MCF 10A (cell line): Measurements from ENCODE around the gene CACNA2D4. TPM values are rescaled to one million over a fixed set of nuclear protein-coding genes. Genes with fewer than 3 reads are reported as not detected.
A peak's percentile ranks its signal among the peaks of the same experiment; 100 is the strongest.

Source experiments
- BruUV-seq: library from RNA; stranded (reverse); fragments of 400-500 nt; replicated peaks from 2 replicates; lab custom pipeline; 2021; lab: Mats Ljungman, UMichigan
- CTCF ChIA-PET: fragments of 300-600 bp; sonication (Branson Sonifier 250); formaldehyde crosslinking; extraction: SDS; loops from one replicate; lab custom pipeline; 2021; ENCODE audit warnings: antibody characterized with exemption, inconsistent platforms; lab: Yijun Ruan, JAX
- POLR2A ChIA-PET: fragments of 300-600, 350-650 bp; sonication (Branson Sonifier 250); formaldehyde crosslinking; extraction: SDS; loops from one replicate; lab custom pipeline; 2020; ENCODE audit warnings: antibody characterized with exemption, inconsistent platforms; lab: Yijun Ruan, JAX
- DNase-seq: peaks from one replicate; pipeline ENCODE4 v3.0.0-alpha.2; 2018; ENCODE audit not compliant: unreplicated experiment
- H3K27ac Mint-ChIP-seq: one replicate; pipeline ENCODE4 v1.8.0; 2022; ENCODE audit warnings: mild to moderate bottlenecking, low read depth, mixed read lengths; ENCODE audit not compliant: unreplicated experiment
- H3K27me3 Mint-ChIP-seq: one replicate; pipeline ENCODE4 v1.8.0; 2022; ENCODE audit warnings: mixed read lengths; ENCODE audit not compliant: insufficient read depth, unreplicated experiment
- H3K36me3 Mint-ChIP-seq: one replicate; pipeline ENCODE4 v1.8.0; 2022; ENCODE audit warnings: mild to moderate bottlenecking, moderate library complexity, mixed read lengths; ENCODE audit not compliant: insufficient read depth, unreplicated experiment
- H3K4me1 Mint-ChIP-seq: one replicate; pipeline ENCODE4 v1.8.0; 2022; ENCODE audit warnings: mixed read lengths; ENCODE audit not compliant: insufficient read depth, unreplicated experiment
- H3K4me3 Mint-ChIP-seq: one replicate; pipeline ENCODE4 v1.8.0; 2022; ENCODE audit warnings: mild to moderate bottlenecking, moderate library complexity, mixed read lengths; ENCODE audit not compliant: unreplicated experiment
- H3K9me3 Mint-ChIP-seq: one replicate; pipeline ENCODE4 v1.8.0; 2022; ENCODE audit warnings: mixed read lengths; ENCODE audit not compliant: unreplicated experiment
- CTCF ChIP-seq: fragments of 200-600 bp; IDR thresholded peaks from one replicate; pipeline ENCODE4 v1.8.0; 2022; ENCODE audit warnings: antibody characterized with exemption, mild to moderate bottlenecking; ENCODE audit not compliant: unreplicated experiment
- intact Hi-C: fragments of 100-400 bp; cut with micrococcal nuclease; formaldehyde crosslinking; loops from 2 replicates; pipeline ENCODE4 v1.14.1; 2022
- total RNA-seq: library from RNA; stranded (reverse); gene quantifications from 2 replicates; pipeline ENCODE4 v1.2.3, GENCODE V29; 2022

The CACNA2D4 gene
- total RNA-seq, 1 experiment from 2014 or later, result not detected

DNA sequence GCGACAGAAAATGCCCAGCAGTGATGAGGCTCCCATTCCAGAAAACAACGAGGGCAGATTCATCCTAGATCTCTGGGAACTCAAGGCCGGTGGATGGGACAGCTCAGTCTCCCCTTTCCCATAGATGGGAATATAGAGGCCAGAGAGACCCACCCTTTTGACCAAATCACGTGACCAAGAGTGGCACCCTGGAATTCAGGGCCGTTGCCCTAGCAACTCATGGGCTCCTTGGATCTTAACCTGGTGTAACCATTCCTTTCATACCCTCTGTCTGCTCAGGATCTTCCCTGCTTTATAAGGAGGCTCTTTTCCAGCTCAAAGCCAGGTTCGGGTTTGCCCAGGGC, 106.5 kb downstream of the CACNA2D4 start:
- BruUV-seq, result no TSS peak
- no peaks in the 10 kb centered on the region for H3K36me3 Mint-ChIP-seq
- POLR2A ChIA-PET, result no interaction called here
- H3K27me3 Mint-ChIP-seq, result peaks cover 22% of the 10 kb centered on the region
- CTCF ChIA-PET, result interaction anchor here (0.5 to 1.8 kb wide), 2 partner anchors 128 to 141 kb away, joined by 3 to 6 read pairs; no protein-coding TSS in a partner anchor
- peaks cover 5% of the 10 kb centered on the region for H3K4me1 Mint-ChIP-seq
- H3K4me3 Mint-ChIP-seq, result no peak overlapping the region
- no peak for TF ChIP-seq CTCF
- no peaks in the 10 kb centered on the region for H3K9me3 Mint-ChIP-seq
- H3K27ac Mint-ChIP-seq, result peak overlapping the region; percentile 63
- DNase-seq, result no peak
- intact Hi-C loops, result no loop called here

DNA sequence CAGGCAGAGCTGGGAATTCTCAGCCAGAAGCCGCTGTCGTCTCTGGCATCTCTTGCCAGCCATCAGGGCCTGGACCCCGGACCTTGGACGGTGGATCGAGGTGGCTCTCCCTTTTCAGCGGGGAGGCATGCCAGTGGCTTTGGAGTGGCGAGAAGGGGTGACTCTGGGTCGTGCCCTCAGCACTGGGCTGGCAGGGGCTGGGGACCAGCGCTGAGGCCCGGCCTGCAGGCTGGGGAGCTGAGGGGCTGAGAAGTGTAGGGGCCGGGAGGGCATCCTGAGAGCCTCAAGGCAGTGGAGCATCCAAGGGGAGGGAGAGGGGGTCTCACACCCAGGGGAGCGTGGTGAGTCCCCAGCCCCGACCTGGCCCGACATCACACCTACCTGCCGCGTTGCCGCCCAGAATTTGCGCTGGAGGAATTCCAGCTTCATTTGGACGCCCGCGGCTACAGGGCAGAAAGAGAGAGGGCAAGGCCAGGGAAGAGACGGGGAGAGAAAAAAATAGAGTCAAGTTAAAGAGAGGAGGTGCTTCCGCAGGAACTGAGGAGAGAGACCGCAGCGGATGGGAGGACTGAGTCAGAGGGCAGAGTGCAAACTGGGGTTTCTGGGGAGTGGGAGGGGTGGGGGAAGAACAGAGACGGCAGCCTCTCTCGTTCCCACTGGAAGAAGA, 107.0 kb downstream of the CACNA2D4 start:
- ChIA-PET POLR2A (no interaction called here), CTCF (interaction anchor here (1.8 kb wide), 1 partner anchor 129 kb away, joined by 6 read pairs; no protein-coding TSS in a partner anchor)
- Mint-ChIP-seq H3K4me3 (no peak overlapping the region), H3K9me3 (no peaks in the 10 kb centered on the region), H3K27me3 (peaks cover 17% of the 10 kb centered on the region), H3K4me1 (peaks cover 5% of the 10 kb centered on the region), H3K36me3 (no peaks in the 10 kb centered on the region), H3K27ac (no peak overlapping the region)
- no TSS peak for BruUV-seq
- DNase-seq, result no peak
- intact Hi-C loops, result no loop called here
- TF ChIP-seq CTCF, result no peak

DNA sequence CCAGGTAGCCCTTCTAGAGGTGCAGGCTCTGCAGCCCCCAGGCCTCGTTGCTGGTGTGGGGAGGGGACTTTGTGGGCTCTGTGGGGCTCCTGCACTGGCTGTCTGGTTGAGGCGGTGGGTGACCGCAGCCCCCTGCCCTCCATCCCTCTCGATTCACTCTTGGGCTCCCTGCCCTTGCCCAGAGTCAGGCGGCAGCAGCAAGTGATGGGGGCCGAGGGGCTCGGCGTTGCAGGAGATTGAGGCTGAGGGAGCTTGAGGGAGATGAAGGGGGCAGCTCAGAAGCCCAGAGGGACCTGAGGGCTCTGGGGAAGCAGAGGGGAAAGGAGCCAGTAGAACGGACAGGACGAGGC, 107.5 kb downstream of the CACNA2D4 start:
- H3K9me3 Mint-ChIP-seq, result no peaks in the 10 kb centered on the region
- no peaks in the 10 kb centered on the region for H3K36me3 Mint-ChIP-seq
- DNase-seq, result no peak
- intact Hi-C loops, result no loop called here
- no TSS peak for BruUV-seq
- CTCF ChIA-PET, result interaction anchor here (1.8 kb wide), 1 partner anchor 129 kb away, joined by 6 read pairs; no protein-coding TSS in a partner anchor
- H3K27ac Mint-ChIP-seq, result no peak overlapping the region
- POLR2A ChIA-PET, result no interaction called here
- no peak for TF ChIP-seq CTCF
- H3K27me3 Mint-ChIP-seq, result peaks cover 12% of the 10 kb centered on the region
- peaks cover 5% of the 10 kb centered on the region for H3K4me1 Mint-ChIP-seq
- H3K4me3 Mint-ChIP-seq, result no peak overlapping the region

DNA sequence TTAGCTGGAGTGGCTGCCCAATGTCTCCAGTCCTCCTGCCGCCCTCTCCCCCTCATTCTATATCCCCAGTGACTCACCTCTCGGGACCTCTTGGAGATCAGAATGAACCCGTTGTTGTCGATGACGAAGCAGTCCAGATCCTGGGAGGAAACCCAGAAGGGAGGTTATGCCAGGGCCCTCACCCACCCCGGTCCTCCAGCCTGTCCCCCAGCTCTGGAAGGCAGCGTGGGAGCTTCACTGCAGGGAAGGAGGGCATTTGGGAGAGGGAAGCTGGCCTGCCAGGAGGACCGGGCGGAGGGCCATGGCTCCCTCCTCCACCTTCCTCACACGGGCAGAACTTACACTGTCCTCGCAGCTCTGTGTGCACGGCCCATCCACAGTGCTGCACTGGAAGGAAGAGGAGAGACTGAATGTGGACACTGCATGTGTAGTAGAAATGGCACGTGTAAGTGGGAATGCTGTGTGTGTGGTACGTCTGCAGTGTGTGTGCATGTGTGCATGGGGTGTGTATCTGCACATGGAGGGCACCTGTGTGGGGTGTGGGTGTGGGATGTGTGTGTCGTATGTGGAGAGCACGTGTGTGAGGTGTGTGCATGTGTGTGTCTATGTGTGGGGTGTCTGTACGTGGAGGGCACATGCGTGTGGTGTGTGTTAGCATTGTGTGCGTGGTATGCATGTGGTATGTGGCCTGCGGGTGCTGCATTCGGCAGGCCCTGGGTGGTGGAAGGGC, 108.1 kb downstream of the CACNA2D4 start:
- Mint-ChIP-seq H3K9me3 (no peaks in the 10 kb centered on the region), H3K27me3 (peaks cover 7% of the 10 kb centered on the region), H3K4me3 (no peak overlapping the region), H3K27ac (no peak overlapping the region), H3K36me3 (no peaks in the 10 kb centered on the region), H3K4me1 (peaks cover 5% of the 10 kb centered on the region)
- DNase-seq, result peak; percentile 19
- no peak for TF ChIP-seq CTCF
- intact Hi-C loops, result no loop called here
- POLR2A ChIA-PET, result interaction anchor here (0.6 kb wide), 1 partner anchor 878 kb away, joined by 3 read pairs; no protein-coding TSS in a partner anchor
- CTCF ChIA-PET, result interaction anchor here (1.8 kb wide), 1 partner anchor 130 kb away, joined by 6 read pairs; no protein-coding TSS in a partner anchor
- BruUV-seq, result no TSS peak
